ENCODE data around the gene LPCAT1.

LPCAT1 gene

DNA sequence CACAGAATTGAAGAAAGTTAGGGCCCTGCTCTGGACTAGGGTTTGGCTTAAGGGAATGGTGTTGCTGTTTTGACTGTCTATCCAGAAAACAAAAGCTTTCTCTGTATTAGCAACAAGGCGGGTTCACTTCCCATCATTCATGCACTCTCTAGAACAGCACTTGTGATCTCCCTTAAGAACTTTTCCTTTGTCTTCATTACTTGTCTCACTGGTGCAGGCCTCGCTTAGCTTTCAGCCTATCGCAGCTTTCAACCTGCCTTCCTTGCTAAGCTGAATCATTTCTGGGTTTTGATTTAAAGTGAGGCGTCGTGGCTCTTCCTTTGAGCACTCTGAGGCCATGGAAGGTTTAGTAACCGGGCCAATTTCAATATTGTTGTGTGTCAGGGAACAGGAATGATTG is 35.2 kb upstream of the LPCAT1 start:
- Histone ChIP-seq H3K27me3 (ENCODE audit: insufficient read depth, low read length, poor library complexity, severe bottlenecking) (no peaks in the 10 kb centered on the region), H2AFZ (ENCODE audit: low read length) (no peak overlapping the region), H3K9me3 (ENCODE audit: insufficient read depth, low read depth, low read length) (no peaks in the 10 kb centered on the region), H3K36me3 (ENCODE audit: insufficient read depth, low read length) (no peaks in the 10 kb centered on the region), H4K20me1 (ENCODE audit: insufficient read depth, low read length, poor library complexity, severe bottlenecking) (no peaks in the 10 kb centered on the region), H3K9me2 (replicated peaks; ENCODE audit: low read depth, low read length) (no peaks in the 10 kb centered on the region), H3K79me2 (ENCODE audit: insufficient read depth, low read length) (no peaks in the 10 kb centered on the region), H3F3A (ENCODE audit: low read depth) (no peaks in the 10 kb centered on the region), H3K4me1 (ENCODE audit: insufficient read depth, low read length, poor library complexity, severe bottlenecking) (peaks cover 4% of the 10 kb centered on the region), H3K4me2 (ENCODE audit: low read depth, low read length, poor library complexity, severe bottlenecking) (no peak overlapping the region), H3K9ac (ENCODE audit: low read depth, low read length, poor library complexity, severe bottlenecking) (no peak overlapping the region), H3K4me3 (ENCODE audit: low read length, poor library complexity, severe bottlenecking) (no peak overlapping the region)
- no peak for TF ChIP-seq EZH2phosphoT487 (IDR thresholded peaks at IDR 0.05; ENCODE audit: borderline replicate concordance)
- TF ChIP-seq, protein P1, sequence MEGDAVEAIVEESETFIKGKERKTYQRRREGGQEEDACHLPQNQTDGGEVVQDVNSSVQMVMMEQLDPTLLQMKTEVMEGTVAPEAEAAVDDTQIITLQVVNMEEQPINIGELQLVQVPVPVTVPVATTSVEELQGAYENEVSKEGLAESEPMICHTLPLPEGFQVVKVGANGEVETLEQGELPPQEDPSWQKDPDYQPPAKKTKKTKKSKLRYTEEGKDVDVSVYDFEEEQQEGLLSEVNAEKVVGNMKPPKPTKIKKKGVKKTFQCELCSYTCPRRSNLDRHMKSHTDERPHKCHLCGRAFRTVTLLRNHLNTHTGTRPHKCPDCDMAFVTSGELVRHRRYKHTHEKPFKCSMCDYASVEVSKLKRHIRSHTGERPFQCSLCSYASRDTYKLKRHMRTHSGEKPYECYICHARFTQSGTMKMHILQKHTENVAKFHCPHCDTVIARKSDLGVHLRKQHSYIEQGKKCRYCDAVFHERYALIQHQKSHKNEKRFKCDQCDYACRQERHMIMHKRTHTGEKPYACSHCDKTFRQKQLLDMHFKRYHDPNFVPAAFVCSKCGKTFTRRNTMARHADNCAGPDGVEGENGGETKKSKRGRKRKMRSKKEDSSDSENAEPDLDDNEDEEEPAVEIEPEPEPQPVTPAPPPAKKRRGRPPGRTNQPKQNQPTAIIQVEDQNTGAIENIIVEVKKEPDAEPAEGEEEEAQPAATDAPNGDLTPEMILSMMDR (conservative IDR thresholded peaks at IDR 0.05; ENCODE audit: low read length), result no peak

DNA sequence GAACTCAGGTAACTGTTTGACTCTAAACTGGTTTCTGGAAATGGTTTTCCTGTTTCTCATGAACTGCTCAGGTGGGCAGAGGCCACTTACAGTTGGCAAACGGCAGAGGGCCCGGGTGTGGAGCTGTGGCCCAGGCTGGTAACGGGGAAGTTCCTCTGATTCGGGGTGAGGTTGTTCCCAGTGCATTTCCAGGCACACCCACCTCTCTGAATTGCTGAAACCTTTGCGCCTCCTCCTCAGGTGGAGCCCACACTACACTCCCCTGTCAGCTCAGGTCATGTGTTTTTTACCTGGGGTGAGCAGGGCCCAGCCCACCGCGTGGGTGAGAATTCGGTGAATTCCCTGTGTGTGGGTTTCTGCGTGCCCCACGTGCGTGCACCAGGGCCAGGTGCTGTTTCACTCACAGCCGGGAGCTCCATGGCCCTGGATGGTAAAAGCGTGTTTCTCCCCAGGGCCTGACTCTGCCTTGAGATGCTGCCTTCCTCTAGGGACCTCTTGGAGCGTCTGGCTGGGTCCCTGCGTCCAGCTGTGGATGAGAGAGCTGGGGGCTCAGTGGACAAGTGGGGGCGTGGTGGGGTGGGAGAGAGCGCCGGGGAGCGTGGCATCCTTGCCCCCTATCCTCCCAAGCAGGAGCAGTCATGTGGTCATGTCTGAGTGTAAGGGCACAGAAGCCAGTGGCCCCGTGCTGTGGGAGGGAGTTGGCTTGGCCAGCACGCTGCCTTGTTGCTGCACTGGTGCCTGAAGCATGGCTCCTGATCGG is 33.5 kb upstream of the LPCAT1 start:
- H3K4me3 ChIP-seq (ENCODE audit: low read length, poor library complexity, severe bottlenecking), result no peak overlapping the region
- no peaks in the 10 kb centered on the region for H3K27me3 ChIP-seq (ENCODE audit: insufficient read depth, low read length, poor library complexity, severe bottlenecking)
- no peak overlapping the region for H3K4me2 ChIP-seq (ENCODE audit: low read depth, low read length, poor library complexity, severe bottlenecking)
- no peaks in the 10 kb centered on the region for H3K36me3 ChIP-seq (ENCODE audit: insufficient read depth, low read length)
- H3K79me2 ChIP-seq (ENCODE audit: insufficient read depth, low read length), result no peaks in the 10 kb centered on the region
- no peaks in the 10 kb centered on the region for H3K4me1 ChIP-seq (ENCODE audit: insufficient read depth, low read length, poor library complexity, severe bottlenecking)
- no peaks in the 10 kb centered on the region for H3K9me2 ChIP-seq (replicated peaks; ENCODE audit: low read depth, low read length)
- no peaks in the 10 kb centered on the region for H4K20me1 ChIP-seq (ENCODE audit: insufficient read depth, low read length, poor library complexity, severe bottlenecking)
- no peaks in the 10 kb centered on the region for H3K9me3 ChIP-seq (ENCODE audit: insufficient read depth, low read depth, low read length)
- TF ChIP-seq EZH2phosphoT487 (IDR thresholded peaks at IDR 0.05; ENCODE audit: borderline replicate concordance), result no peak
- TF ChIP-seq, protein P1 (conservative IDR thresholded peaks at IDR 0.05; ENCODE audit: low read length), result no peak
- no peaks in the 10 kb centered on the region for H3F3A ChIP-seq (ENCODE audit: low read depth)
- H3K9ac ChIP-seq (ENCODE audit: low read depth, low read length, poor library complexity, severe bottlenecking), result no peak overlapping the region
- no peak overlapping the region for H2AFZ ChIP-seq (ENCODE audit: low read length)

DNA sequence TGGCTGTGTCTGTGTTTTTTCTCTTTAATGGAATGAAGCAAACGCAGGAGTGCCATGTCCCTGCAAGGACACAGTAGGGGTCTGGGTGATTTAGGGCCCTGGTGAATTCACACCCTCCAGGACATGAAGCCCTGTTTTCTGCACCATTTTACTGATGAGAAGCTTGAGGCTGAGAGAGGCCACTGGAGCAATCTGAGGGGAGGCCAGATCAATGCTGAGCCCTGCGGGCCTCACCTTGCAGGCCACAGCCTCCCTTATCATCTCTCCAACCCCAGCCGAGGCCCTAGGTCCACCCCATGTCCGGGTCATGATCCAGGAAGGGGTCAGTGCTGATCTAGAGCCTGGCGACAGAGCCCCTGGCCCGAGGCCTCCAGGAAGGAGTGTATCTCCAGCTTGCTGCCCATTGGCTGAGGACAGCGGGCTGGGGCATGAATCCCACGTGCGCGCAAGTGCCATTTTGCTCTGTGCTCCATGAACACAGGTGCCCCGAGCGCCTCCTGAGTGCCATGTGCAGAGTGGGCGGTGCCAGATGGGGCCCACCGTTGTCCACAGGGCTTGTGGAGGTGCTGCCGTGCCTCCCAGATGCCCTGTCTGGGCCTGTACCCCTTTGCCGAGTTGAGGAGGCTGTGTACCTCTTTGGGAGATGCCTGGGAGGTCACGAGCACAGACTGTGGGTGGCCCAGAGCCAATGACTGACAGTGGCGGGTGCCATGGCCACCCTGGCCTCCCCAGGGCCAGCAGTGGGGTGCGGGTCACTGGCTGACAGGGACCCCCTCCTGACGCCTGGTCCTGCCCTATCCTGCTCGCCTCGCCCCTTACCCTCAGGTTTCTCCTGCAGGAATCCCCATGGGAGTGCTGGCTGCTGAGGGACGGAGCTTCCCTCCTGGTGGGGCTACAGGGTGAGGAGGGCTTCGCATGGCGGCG is 32.3 kb upstream of the LPCAT1 start:
- no peaks in the 10 kb centered on the region for H3K9me3 ChIP-seq (ENCODE audit: insufficient read depth, low read depth, low read length)
- no peaks in the 10 kb centered on the region for H3K79me2 ChIP-seq (ENCODE audit: insufficient read depth, low read length)
- H3K27me3 ChIP-seq (ENCODE audit: insufficient read depth, low read length, poor library complexity, severe bottlenecking), result no peaks in the 10 kb centered on the region
- no peak overlapping the region for H3K9ac ChIP-seq (ENCODE audit: low read depth, low read length, poor library complexity, severe bottlenecking)
- H3F3A ChIP-seq (ENCODE audit: low read depth), result no peaks in the 10 kb centered on the region
- H3K4me1 ChIP-seq (ENCODE audit: insufficient read depth, low read length, poor library complexity, severe bottlenecking), result no peaks in the 10 kb centered on the region
- no peak overlapping the region for H2AFZ ChIP-seq (ENCODE audit: low read length)
- H3K36me3 ChIP-seq (ENCODE audit: insufficient read depth, low read length), result no peaks in the 10 kb centered on the region
- H3K4me3 ChIP-seq (ENCODE audit: low read length, poor library complexity, severe bottlenecking), result no peak overlapping the region
- TF ChIP-seq, protein P1 (conservative IDR thresholded peaks at IDR 0.05; ENCODE audit: low read length), result no peak
- TF ChIP-seq EZH2phosphoT487 (IDR thresholded peaks at IDR 0.05; ENCODE audit: borderline replicate concordance), result no peak
- H4K20me1 ChIP-seq (ENCODE audit: insufficient read depth, low read length, poor library complexity, severe bottlenecking), result no peaks in the 10 kb centered on the region
- H3K9me2 ChIP-seq (replicated peaks; ENCODE audit: low read depth, low read length), result no peaks in the 10 kb centered on the region
- no peak overlapping the region for H3K4me2 ChIP-seq (ENCODE audit: low read depth, low read length, poor library complexity, severe bottlenecking)

Data from Loucy (cell line).